B cell (primary cell): ENCODE data around the gene TECTA. TPM values are rescaled to one million over a fixed set of nuclear protein-coding genes. Genes with fewer than 3 reads are reported as not detected.

Experiments
- ATAC-seq: fragments of 200-7000 bp; cut with Tn5 transposase; one replicate; pipeline ENCODE4 v1.10.0; 2021; ENCODE audit warnings: low read depth, mild to moderate bottlenecking, moderate number of reproducible peaks, moderate library complexity
- CTCF ChIA-PET: fragments of 350-600 bp; sonication (Branson Sonifier 250); formaldehyde crosslinking; loops from one replicate; lab custom pipeline; 2021; ENCODE audit warnings: antibody characterized with exemption, inconsistent platforms; lab: Charles Lee
- POLR2A ChIA-PET: fragments of 350-600 bp; sonication (Branson Sonifier 250); formaldehyde crosslinking; loops from one replicate; lab custom pipeline; 2021; ENCODE audit warnings: antibody characterized with exemption; lab: Charles Lee
- DNase-seq: peaks from one replicate; pipeline ENCODE4 v3.0.0; 2013
- H2AFZ ChIP-seq: 2 replicates; pipeline ENCODE4 v1.6.1; 2012; ENCODE audit warnings: mild to moderate bottlenecking, low read depth, low read length; ENCODE audit not compliant: insufficient read depth, poor library complexity, severe bottlenecking
- H3K27ac ChIP-seq, 2 donors: 1 replicate in 1 of 2; 2 replicates in 1 of 2; pipeline ENCODE4 v1.5.1; 2012 to 2013; ENCODE audit warnings: low read length in 2 of 2, mild to moderate bottlenecking in 2 of 2, moderate library complexity in 1 of 2
- H3K27me3 ChIP-seq, 4 experiments: fragments of 200-600 bp in 1 of 4; sonication (generic) in 1 of 4; replicated peaks in 1 of 4; 1 replicate in 2 of 4; 2 replicates in 2 of 4; pipeline versions ENCODE4 v1.6.1 to v1.7.0; 2013 to 2016; ENCODE audit warnings: low read length in 3 of 4, mild to moderate bottlenecking in 2 of 4, mixed read lengths in 1 of 4, moderate library complexity in 1 of 4; ENCODE audit not compliant: insufficient read depth in 4 of 4, control insufficient read depth in 3 of 4; ENCODE audit errors: control extremely low read depth in 1 of 4
- H3K36me3 ChIP-seq, 2 experiments: replicated peaks in 1 of 2; 1 replicate in 1 of 2; 2 replicates in 1 of 2; pipeline versions ENCODE4 v1.6.1 to v1.7.1; 2013; ENCODE audit warnings: low read length in 1 of 2; ENCODE audit not compliant: insufficient read depth in 2 of 2, control insufficient read depth in 1 of 2; ENCODE audit errors: control extremely low read depth in 1 of 2, extremely low read depth in 1 of 2
- H3K4me1 ChIP-seq, 2 donors: fragments of 200-600 bp in 1 of 2; sonication (generic) in 1 of 2; 1 replicate in 1 of 2; 2 replicates in 1 of 2; pipeline versions ENCODE4 v1.5.1 to v1.6.1; 2013 to 2017; ENCODE audit warnings: low read length in 2 of 2; ENCODE audit not compliant: control insufficient read depth in 2 of 2, insufficient read depth in 2 of 2
- H3K4me2 ChIP-seq: replicated peaks from 2 replicates; pipeline ENCODE3; 2012; ENCODE audit warnings: mild to moderate bottlenecking, low read depth, low read length; ENCODE audit not compliant: poor library complexity, severe bottlenecking
- H3K4me3 ChIP-seq, 5 experiments: fragments of 200-600 bp in 1 of 5; sonication (generic) in 1 of 5; 1 replicate in 3 of 5; 2 replicates in 2 of 5; pipeline versions ENCODE4 v1.5.1 to v1.7.0; 2011 to 2016; ENCODE audit warnings: low read length in 4 of 5, mild to moderate bottlenecking in 4 of 5, low read depth in 2 of 5, control low read depth in 1 of 5, moderate library complexity in 1 of 5; ENCODE audit not compliant: insufficient read depth in 1 of 5; ENCODE audit errors: control extremely low read depth in 1 of 5, extremely low read depth in 1 of 5
- H3K79me2 ChIP-seq: fragments of 200-600 bp; sonication (generic); one replicate; pipeline ENCODE4 v1.6.0; 2016; ENCODE audit warnings: low read length; ENCODE audit not compliant: control insufficient read depth, insufficient read depth
- H3K9ac ChIP-seq: fragments of 200-600 bp; sonication (generic); 2 replicates; pipeline ENCODE4 v1.6.1; 2017; ENCODE audit warnings: mild to moderate bottlenecking, low read length, moderate library complexity
- H3K9me3 ChIP-seq, 3 donors: one replicate each; pipeline versions ENCODE4 v1.6.1 to v1.7.1; 2013; ENCODE audit warnings: low read length in 2 of 3; ENCODE audit not compliant: control insufficient read depth in 2 of 3, insufficient read depth in 1 of 3; ENCODE audit errors: control extremely low read depth in 1 of 3
- H4K20me1 ChIP-seq: 2 replicates; pipeline ENCODE4 v1.6.0; 2012; ENCODE audit warnings: mild to moderate bottlenecking, low read length; ENCODE audit not compliant: insufficient read depth, control insufficient read depth, poor library complexity, severe bottlenecking
- H3K27ac Mint-ChIP-seq: one replicate; pipeline ENCODE4 v1.8.0; 2021; ENCODE audit warnings: mixed read lengths
- H3K27me3 Mint-ChIP-seq: one replicate; pipeline ENCODE4 v1.8.0; 2021; ENCODE audit warnings: mixed read lengths
- H3K4me1 Mint-ChIP-seq: one replicate; pipeline ENCODE4 v1.8.0; 2021; ENCODE audit warnings: mixed read lengths
- H3K4me3 Mint-ChIP-seq: one replicate; pipeline ENCODE4 v1.8.0; 2021; ENCODE audit warnings: mixed read lengths
- H3K9me3 Mint-ChIP-seq: one replicate; pipeline ENCODE4 v1.8.0; 2022; ENCODE audit warnings: mixed read lengths; ENCODE audit not compliant: insufficient read depth
- CTCF ChIP-seq: fragments of 200-600 bp; IDR thresholded peaks from one replicate; pipeline ENCODE4 v1.8.0; 2022; ENCODE audit warnings: antibody characterized with exemption, mild to moderate bottlenecking
- EZH2 ChIP-seq: IDR thresholded peaks from 2 replicates; pipeline ENCODE4 v1.6.1; 2012; ENCODE audit warnings: borderline replicate concordance, low read depth, mild to moderate bottlenecking, moderate library complexity, low read length; ENCODE audit not compliant: insufficient read depth, poor library complexity, severe bottlenecking
- WGBS: methylation state at CpG from one replicate; pipeline ENCODE4 v1.1.5; 2013; ENCODE audit warnings: missing lambda C conversion rate; ENCODE audit not compliant: insufficient coverage; 5-methylcytosine and 5-hydroxymethylcytosine counted together
- intact Hi-C: fragments of 100-400 bp; cut with micrococcal nuclease; formaldehyde crosslinking; loops from one replicate; pipeline ENCODE4 v1.10.0; 2022
- polyA plus RNA-seq: library from polyadenylated mRNA; depleted of rRNA; stranded (reverse); fragments of >200 nt; gene quantifications from 2 replicates; pipeline ENCODE4 v1.2.3, GENCODE V29; 2012
- total RNA-seq, 2 donors: library from RNA; stranded (reverse); fragments of 120-200 nt in 1 of 2; gene quantifications; 1 replicate in 1 of 2; 2 replicates in 1 of 2; pipeline versions ENCODE4 v1.2.3 to v1.2.4, GENCODE V29; 2013 to 2022

The TECTA gene
- total and polyA plus RNA-seq, 2 donors (not counting 1 experiment from before 2014, with no cell fraction given) = 0.47 to 0.51 TPM

- H2AFZ ChIP-seq = no peak overlapping the region
- Mint-ChIP-seq H3K4me1 (no peaks in the 10 kb centered on the region), H3K4me3 (no peak overlapping the region), H3K9me3 (no peaks in the 10 kb centered on the region), H3K27me3 (peaks cover 13% of the 10 kb centered on the region), H3K27ac (no peak overlapping the region)
- CTCF ChIA-PET = no interaction called here
- H3K36me3 ChIP-seq = no peaks in the 10 kb centered on the region
- H3K27ac ChIP-seq = no peak overlapping the region
- H3K9ac ChIP-seq = no peak overlapping the region
- no peaks in the 10 kb centered on the region for H3K9me3 ChIP-seq
- no peak for TF ChIP-seq EZH2
- TF ChIP-seq CTCF = no peak
- POLR2A ChIA-PET = no interaction called here
- H3K4me1 ChIP-seq = no peaks in the 10 kb centered on the region
- ATAC-seq (no peak), DNase-seq (no peak)
- no peaks in the 10 kb centered on the region for H3K79me2 ChIP-seq
- H3K4me2 ChIP-seq = no peak overlapping the region
- H3K27me3 ChIP-seq = peaks cover 0 to 6% (median 0%) of the 10 kb centered on the region in 4 experiments
- no peak overlapping the region for H3K4me3 ChIP-seq
- no peaks in the 10 kb centered on the region for H4K20me1 ChIP-seq
- no CpG with 5 or more reads among the region's 1 CpG for WGBS
- intact Hi-C loops = no loop called here
Measured at GRCh38 chr11:121141066-121141465, 40.0 kb downstream of the TECTA start.

GRCh38 chr11:121143921-121144320 is 42.9 kb downstream of the TECTA start:
- no peak overlapping the region for H3K4me2 ChIP-seq
- no peak overlapping the region for H3K4me3 Mint-ChIP-seq
- CTCF ChIA-PET = no interaction called here
- H3K9me3 Mint-ChIP-seq = no peaks in the 10 kb centered on the region
- H3K27me3 ChIP-seq = peaks cover 0 to 6% (median 0%) of the 10 kb centered on the region in 4 experiments
- TF ChIP-seq CTCF (no peak), EZH2 (no peak)
- H3K9me3 ChIP-seq = no peaks in the 10 kb centered on the region
- intact Hi-C loops = no loop called here
- no peaks in the 10 kb centered on the region for H3K4me1 ChIP-seq
- no peak for DNase-seq
- no peaks in the 10 kb centered on the region for H3K4me1 Mint-ChIP-seq
- no peak overlapping the region for H3K9ac ChIP-seq
- no peak overlapping the region for H3K4me3 ChIP-seq
- H4K20me1 ChIP-seq = no peaks in the 10 kb centered on the region
- H2AFZ ChIP-seq = no peak overlapping the region
- H3K36me3 ChIP-seq = no peaks in the 10 kb centered on the region
- H3K79me2 ChIP-seq = no peaks in the 10 kb centered on the region
- POLR2A ChIA-PET = no interaction called here
- H3K27ac Mint-ChIP-seq = no peak overlapping the region
- ATAC-seq = no peak
- no peak overlapping the region for H3K27ac ChIP-seq
- peaks cover 13% of the 10 kb centered on the region for H3K27me3 Mint-ChIP-seq
- 88% methylated on average over 5 of the region's 5 CpGs for WGBS
